Measurements from ENCODE around the gene SFT2D1.

DNA sequence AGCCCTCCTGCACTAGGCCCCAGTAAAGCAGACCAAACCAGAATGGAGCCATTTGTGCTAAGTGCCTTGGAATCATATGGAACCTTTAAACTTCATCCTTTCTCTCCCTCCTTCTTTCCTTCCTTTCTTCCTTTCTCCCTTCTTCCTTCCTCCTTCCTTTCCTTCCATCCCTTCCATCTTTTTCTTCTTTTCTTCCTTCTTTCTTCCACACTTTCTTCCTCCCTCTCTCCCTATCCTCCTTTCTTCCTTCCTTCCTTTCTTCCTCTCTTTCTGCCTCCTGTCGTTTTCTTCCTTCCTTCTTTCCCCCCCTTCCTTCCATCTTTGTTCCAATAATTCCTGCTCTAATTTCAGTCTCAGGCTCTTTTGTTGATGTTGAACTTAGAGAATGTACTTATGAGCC is 11.2 kb upstream of the SFT2D1 start:
- TF ChIP-seq, protein P1, sequence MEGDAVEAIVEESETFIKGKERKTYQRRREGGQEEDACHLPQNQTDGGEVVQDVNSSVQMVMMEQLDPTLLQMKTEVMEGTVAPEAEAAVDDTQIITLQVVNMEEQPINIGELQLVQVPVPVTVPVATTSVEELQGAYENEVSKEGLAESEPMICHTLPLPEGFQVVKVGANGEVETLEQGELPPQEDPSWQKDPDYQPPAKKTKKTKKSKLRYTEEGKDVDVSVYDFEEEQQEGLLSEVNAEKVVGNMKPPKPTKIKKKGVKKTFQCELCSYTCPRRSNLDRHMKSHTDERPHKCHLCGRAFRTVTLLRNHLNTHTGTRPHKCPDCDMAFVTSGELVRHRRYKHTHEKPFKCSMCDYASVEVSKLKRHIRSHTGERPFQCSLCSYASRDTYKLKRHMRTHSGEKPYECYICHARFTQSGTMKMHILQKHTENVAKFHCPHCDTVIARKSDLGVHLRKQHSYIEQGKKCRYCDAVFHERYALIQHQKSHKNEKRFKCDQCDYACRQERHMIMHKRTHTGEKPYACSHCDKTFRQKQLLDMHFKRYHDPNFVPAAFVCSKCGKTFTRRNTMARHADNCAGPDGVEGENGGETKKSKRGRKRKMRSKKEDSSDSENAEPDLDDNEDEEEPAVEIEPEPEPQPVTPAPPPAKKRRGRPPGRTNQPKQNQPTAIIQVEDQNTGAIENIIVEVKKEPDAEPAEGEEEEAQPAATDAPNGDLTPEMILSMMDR (IDR thresholded peaks at IDR 0.05), result no peak
- TF ChIP-seq POLR2A (IDR thresholded peaks at IDR 0.05), result no peak
